Measurements from ENCODE around the gene MAPKAP1.

Gene MAPKAP1

DNA sequence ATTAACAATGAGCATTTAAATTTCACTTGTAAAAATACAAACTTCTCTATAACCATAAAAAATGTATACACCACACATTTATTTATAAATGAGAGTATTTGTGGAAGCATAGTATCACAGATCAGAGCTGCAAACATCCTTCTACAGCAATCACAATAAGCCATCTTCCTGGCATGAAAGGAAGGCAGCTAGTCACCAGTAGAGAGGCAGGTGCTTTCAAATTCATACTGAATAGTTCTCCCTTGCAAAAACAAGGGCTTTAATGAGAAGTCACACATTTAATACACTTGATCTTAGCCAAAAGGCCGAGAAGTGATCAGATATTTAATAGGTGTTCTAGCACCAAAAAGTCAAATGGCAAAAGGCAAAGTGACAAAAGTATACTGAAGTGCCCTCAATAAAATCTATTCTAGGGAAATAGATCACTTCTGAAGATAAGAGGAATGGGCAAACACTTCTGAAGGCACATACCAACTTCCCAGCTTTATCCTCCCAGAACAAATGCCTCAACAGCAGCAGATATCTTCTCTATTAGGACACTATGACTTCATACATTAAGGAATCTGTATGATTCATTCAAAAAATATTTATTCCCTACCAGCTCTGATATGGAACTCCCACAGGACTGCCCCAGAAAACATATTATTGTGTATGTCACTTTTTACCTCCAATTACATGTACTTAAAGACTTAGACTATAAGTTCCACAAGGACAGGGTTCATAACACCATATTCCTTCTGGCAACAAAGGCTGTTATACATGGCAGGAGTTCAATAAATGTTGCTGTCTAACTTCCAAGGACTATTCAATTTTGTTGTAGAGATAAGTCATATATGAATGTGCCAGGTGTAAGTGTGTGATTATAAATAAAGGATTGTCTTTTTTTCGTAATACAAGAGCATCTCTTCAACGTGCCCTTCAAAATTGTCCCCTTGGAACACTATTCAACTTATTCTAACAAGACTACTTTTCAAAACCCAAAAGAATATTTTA lies 31.7 kb downstream of the MAPKAP1 start:
- no peak for DNase-seq

DNA sequence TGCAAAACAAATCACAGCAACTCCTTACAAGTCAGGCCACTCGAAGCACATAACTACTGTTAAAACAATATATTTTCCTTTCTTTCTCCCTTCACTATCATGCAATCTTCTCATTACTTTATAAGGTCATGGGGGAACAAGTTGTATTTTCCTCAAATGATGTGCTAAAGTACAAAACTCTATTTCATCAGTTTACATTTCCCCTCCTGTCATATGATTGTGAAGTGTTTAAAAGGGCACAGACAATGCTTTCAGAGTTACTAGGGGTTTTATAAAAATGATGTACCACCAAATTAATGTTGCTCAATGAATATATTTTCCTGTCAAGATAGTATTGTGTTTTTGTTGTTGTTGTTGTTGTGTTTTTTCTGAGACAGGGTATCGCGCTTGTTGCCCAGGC lies 34.1 kb downstream of the MAPKAP1 start:
- DNase-seq, result no peak

GRCh38 chr9:125663127-125663526 lies 43.9 kb downstream of the MAPKAP1 start:
- DNase-seq, result no peak

DNA sequence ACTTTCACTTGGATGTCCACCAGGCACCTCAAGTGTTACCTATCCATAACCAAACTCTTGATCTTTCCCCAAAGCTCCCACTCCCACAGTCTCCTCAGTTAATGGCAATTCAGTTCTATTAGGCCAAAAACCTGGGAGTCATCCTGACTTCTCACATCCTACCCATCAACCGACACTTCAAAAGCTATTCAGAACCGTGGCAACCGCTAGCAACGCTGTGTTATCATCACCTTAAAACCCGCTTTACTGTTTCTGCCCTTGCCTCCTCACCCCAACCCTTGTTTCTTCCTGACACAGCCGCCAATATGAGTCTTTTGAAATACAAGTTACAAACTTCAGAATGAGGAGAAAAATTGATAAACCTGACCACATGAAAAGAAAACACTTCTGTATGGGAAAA lies 46.5 kb downstream of the MAPKAP1 start:
- no peak for DNase-seq

DNA sequence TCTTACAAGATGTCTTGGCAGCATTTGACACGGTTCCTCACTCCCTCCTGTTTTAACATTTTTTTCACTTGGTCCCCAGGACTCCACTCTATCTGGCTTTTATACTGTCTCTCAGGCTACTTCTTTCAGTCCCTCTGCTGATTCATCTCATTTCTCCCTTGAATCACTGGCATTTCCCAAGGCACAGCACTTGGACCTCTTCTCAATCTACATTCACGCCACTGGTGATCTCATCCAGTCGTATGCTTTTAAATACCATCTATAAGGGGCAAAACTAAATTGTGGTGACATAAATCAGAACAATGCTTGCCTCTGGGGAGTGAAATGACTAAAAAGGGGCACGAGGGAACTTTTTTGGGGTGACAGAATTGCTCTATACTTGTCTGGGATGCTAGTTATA lies 47.1 kb downstream of the MAPKAP1 start:
- no peak for DNase-seq

DNA sequence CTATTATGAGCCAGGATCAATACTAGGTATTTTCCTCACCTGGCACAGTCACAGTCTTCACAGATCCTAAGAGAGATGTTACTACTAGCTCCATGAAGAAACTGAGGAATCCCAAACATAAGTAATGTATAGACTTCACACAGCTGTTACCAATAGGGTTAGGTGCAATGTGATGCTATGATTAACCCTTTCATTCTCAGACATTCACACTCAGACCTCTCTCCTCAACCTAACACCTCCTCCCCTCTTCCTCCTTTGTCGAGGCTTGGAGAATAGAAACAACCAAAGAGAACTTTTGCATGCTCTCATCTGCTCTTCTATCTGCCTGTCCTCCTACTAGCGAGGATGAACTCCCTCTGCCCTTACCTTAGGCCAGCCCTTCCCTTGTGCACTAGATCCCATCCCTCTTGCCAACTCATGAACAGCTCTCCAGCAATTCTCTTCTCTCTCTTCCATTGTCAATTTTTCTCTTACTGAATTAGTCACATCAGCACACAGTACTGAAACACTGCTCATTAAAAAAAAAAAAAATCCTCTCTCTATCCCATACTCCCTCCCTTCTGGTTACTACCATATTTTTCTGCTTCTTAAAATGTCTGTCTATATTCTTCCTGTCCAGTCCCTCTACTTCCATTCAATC lies 47.7 kb downstream of the MAPKAP1 start:
- DNase-seq, result no peak

- DNase-seq, result no peak
Measured at GRCh38 chr9:125656560-125656959, 50.4 kb downstream of the MAPKAP1 start.

GRCh38 chr9:125655691-125656410 lies 51.2 kb downstream of the MAPKAP1 start:
- DNase-seq, result no peak

DNA sequence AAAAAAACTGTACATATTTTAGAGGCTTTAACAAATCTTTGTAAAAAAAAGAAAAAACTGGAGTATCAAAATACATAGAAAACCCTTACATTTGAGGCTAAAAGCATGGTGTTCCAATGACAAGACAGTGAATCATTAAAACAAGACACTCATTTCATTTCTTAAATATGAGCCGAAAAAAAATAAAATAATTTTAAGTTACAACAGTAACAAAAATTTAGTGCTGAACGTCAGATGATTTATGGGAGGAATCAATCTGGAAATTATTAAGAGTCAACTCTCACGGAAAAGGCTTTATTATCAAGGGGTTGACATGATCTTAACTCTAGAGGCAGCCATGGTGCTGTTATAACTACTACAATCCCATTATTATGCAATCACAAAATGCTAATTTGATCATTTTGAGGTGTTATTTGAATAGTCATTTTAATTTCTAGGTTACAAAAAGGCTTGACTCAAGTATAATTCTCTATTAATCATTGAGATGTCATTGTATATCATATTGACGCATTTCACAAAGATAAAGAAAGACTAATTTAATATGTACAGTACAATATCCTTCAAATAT lies 51.9 kb downstream of the MAPKAP1 start:
- no peak for DNase-seq

DNA sequence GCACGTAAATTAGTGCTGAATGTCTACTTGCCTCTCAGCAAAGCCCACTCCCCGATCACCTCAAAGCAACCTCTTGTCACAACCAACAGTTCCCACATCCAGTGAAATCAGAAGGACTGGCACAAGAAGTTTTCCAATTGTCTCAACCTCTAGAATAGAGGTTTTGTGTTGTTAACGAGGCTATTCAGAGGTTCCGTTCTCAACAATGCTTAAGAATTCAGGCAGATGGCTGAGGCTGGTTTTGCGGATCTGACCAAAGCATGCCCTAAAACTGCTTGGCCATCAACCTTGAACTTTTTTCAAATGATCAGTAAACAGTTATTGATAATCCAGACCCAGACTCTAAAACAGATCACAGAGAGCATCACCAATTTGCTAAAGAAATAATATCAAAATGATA lies 52.9 kb downstream of the MAPKAP1 start:
- DNase-seq, result no peak

DNA sequence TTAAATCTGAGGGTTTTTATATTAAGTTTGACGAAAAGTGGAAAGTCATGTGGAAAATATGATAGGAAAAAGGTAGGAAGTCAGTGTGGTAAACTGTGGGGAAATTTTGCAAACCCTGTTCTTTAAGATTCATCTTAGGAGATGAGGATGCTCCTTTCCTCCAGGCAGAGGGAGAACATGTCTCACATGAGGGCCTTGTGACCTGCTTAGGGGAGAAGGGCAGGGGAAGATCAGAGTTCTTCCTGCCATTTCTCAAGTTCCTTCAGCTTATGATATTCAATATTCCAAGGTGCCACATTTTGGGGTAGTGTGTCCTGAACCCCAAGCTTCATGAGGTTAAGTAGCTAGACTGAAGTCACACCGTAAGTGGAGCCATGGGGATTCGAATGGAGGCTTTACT lies 53.7 kb downstream of the MAPKAP1 start:
- DNase-seq, result no peak

DNA sequence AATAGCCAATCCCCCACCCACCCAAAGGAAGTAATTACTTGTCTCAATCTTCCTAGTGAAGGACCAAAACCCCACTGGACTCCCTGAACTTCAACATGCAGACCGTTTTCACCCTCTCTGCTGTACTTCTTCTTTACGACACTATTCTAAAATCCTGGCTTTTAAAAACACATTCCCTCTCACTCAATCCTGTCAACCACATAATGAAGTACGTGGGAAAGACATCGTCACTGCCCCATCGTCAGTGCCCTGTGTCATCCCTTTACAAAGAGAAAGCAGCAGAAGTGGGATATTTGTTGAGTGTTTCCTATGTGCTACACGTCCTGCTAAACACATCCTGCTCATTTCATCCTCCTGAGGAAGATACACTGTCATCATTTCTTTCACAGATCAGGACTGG lies 54.2 kb downstream of the MAPKAP1 start:
- no peak for DNase-seq

GRCh38 chr9:125652233-125652594 lies 54.8 kb downstream of the MAPKAP1 start:
- no peak for DNase-seq

DNA sequence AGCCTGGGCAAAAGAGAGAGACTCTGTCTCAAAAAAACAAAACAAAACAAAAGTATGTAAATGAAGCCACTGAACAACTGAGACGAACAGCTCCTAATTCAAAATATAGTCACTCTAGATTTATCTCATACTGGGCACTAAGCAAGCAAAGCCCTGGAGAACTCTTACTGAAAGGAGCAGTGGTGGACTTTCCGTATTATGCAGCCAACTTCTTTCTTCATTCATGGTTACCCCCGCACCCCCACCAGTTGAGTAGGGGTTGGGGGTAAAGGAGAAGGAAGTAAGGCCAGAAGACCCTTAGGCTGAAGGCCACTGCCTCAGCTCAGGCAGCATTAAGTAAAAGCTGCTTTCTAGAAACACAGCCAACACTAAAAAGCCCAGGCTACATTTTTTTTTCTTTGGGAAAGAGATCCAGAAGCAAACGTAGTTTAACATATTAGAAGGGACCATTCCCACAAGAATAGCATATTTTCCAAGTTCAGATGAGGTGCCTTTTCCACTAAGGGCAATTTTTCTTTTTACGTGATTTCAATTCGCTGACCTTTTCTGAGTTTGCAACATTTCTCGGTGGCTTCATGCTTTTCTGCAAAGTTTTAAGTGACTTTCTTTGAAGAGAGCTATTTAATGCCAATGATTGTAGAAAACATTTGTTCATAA lies 55.3 kb downstream of the MAPKAP1 start:
- DNase-seq, result no peak

DNA sequence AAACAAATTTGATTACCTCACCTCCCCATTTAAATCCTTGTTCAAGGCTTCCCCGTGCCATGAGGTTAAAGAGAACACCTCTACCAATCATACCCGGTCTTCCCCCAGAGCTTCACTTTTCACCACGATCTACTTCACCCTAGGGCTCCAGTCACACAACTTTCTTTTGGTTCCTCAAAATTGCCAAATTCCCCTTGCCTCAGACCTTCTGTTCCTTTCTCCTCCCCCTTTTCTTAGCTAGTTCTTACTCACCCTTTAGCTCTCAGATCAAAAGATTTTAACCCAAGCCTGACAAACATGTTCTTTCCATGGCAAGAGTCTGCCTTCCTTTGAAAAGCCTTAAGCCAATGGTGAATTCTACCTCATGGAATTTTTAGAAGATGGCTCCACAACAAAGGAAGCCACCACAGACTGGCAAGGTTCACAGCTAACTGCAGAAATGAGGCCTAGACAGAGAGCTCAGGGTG lies 56.7 kb downstream of the MAPKAP1 start:
- no peak for DNase-seq

GRCh38 chr9:125649826-125650225 lies 57.2 kb downstream of the MAPKAP1 start:
- DNase-seq, result no peak

- no peak for DNase-seq
Measured at GRCh38 chr9:125649315-125649714, 57.7 kb downstream of the MAPKAP1 start.

DNA sequence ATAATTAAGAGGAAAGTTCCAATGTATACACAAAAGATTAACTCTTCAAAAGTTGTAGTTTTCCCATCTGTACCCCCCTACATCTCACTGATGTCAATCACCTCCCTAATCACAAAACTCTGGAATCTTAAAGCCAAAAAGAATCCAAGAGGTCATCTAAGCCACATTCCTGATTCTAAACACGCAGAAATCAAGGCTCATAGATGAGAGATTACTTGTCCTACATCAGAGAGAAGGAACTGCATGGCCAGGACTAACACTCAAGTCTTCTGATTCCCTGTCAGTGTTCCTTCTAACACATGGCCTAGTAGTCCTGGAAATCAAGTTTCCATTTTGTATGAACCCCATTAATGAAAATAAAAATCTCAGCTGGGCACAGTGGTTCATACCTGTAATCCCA lies 58.7 kb downstream of the MAPKAP1 start:
- DNase-seq, result no peak

- no peak for DNase-seq
Measured at GRCh38 chr9:125646621-125647100, 60.3 kb downstream of the MAPKAP1 start.

- no peak for DNase-seq
Measured at GRCh38 chr9:125646217-125646616, 60.8 kb downstream of the MAPKAP1 start.

DNA sequence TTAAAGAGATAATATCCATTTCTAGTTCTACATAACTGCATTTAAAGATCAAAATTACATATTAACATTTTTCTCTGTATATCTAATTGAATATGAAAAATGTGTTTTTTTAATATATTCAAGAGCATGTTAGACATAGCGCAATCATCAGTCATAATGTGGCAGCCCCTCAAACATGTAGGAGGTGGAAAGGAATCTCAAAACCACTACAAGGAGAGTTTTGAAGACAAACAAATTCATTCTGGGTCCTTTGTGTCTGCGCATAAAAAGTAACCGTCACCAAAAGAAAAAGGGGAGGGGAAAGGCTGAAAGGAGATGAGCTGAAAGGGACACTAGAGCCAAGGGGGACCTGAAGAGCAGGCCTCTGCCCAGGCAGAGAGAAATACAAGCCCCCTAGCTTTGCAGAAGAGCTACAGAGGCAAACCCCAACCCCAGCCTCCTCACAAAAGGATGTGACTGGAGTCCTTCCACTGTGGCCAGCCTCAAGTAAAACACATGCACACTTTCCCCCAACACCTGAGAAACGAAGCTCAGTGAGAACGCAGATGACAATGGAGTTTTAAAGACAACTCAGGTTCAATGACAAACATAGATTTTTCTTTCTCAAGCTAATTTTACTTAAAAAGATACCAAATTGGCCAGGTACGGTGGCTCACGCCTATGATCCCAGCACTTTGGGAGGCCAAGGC lies 62.0 kb downstream of the MAPKAP1 start:
- no peak for DNase-seq

- no peak for DNase-seq
Measured at GRCh38 chr9:125642311-125642710, 64.7 kb downstream of the MAPKAP1 start.
